HS-5 (cell line): Measurements from ENCODE around the gene ATP6V1E1.

Experiments
- DNase-seq: peaks from one replicate; pipeline ENCODE4 v3.0.0-alpha.2; 2012; ENCODE audit warnings: low read depth

ATP6V1E1 gene

GRCh38 chr22:17633998-17634323 lies 5.4 kb upstream of the ATP6V1E1 start:
- DNase-seq = no peak

- DNase-seq = peak; percentile 89
Measured at GRCh38 chr22:17633217-17633997, 4.9 kb upstream of the ATP6V1E1 start.

GRCh38 chr22:17631076-17631565 lies 2.6 kb upstream of the ATP6V1E1 start:
- DNase-seq = no peak

GRCh38 chr22:17629641-17630040 lies 1.1 kb upstream of the ATP6V1E1 start:
- DNase-seq = no peak

- no peak for DNase-seq
Measured at GRCh38 chr22:17629173-17629489, 582 bp upstream of the ATP6V1E1 start.

GRCh38 chr22:17627961-17628405 lies 566 bp downstream of the ATP6V1E1 start:
- DNase-seq = no peak

GRCh38 chr22:17613280-17613679 lies 15.3 kb downstream of the ATP6V1E1 start:
- DNase-seq = no peak

- DNase-seq = peak; percentile 13
Measured at GRCh38 chr22:17612057-17612456, 16.5 kb downstream of the ATP6V1E1 start.

GRCh38 chr22:17607891-17608521 lies 20.5 kb downstream of the ATP6V1E1 start:
- no peak for DNase-seq

GRCh38 chr22:17606496-17606895 lies 22.1 kb downstream of the ATP6V1E1 start:
- no peak for DNase-seq

- no peak for DNase-seq
Measured at GRCh38 chr22:17603668-17604067, 24.9 kb downstream of the ATP6V1E1 start.

GRCh38 chr22:17601031-17601430 lies 27.5 kb downstream of the ATP6V1E1 start:
- DNase-seq = no peak

GRCh38 chr22:17598318-17598717 lies 30.2 kb downstream of the ATP6V1E1 start:
- no peak for DNase-seq

GRCh38 chr22:17597217-17597616 lies 31.3 kb downstream of the ATP6V1E1 start:
- DNase-seq = no peak

- DNase-seq = no peak
Measured at GRCh38 chr22:17596226-17596625, 32.3 kb downstream of the ATP6V1E1 start.

- DNase-seq = no peak
Measured at GRCh38 chr22:17592201-17592600, 36.3 kb downstream of the ATP6V1E1 start.

GRCh38 chr22:17590586-17590985 lies 38.0 kb downstream of the ATP6V1E1 start:
- DNase-seq = no peak

- DNase-seq = no peak
Measured at GRCh38 chr22:17589810-17590375, 38.7 kb downstream of the ATP6V1E1 start.

- DNase-seq = no peak
Measured at GRCh38 chr22:17588606-17589005, 39.9 kb downstream of the ATP6V1E1 start.

GRCh38 chr22:17587629-17588028 lies 40.9 kb downstream of the ATP6V1E1 start:
- DNase-seq = no peak

GRCh38 chr22:17586831-17587440 lies 41.6 kb downstream of the ATP6V1E1 start:
- DNase-seq = no peak

- no peak for DNase-seq
Measured at GRCh38 chr22:17583151-17583550, 45.4 kb downstream of the ATP6V1E1 start.

GRCh38 chr22:17581631-17582030 lies 46.9 kb downstream of the ATP6V1E1 start:
- DNase-seq = no peak
